Astrocyte (in vitro differentiated cells and primary cell): ENCODE measurements around the gene MTA3. TPM values are rescaled to one million over a fixed set of nuclear protein-coding genes. Genes with fewer than 3 reads are reported as not detected.

Source experiments
- DNase-seq: peaks from one replicate; pipeline ENCODE4 v3.0.0-alpha.2; 2010; ENCODE audit warnings: low read depth
- FAIRE-seq: peaks from 2 replicates; lab custom pipeline; 2011; peaks lifted over from hg19 to GRCh38; lab: Jason Lieb, UNC
- H2AFZ ChIP-seq: 2 replicates; pipeline ENCODE4 v1.6.0; 2012; ENCODE audit warnings: low read depth, low read length, inconsistent platforms
- H3K27ac ChIP-seq: 2 replicates; pipeline ENCODE4 v1.5.1; 2011; ENCODE audit warnings: low read depth, low read length, inconsistent platforms
- H3K27me3 ChIP-seq: 2 replicates; pipeline ENCODE4 v1.6.0; 2011; ENCODE audit warnings: low read length, inconsistent platforms; ENCODE audit not compliant: insufficient read depth
- H3K36me3 ChIP-seq: 2 replicates; pipeline ENCODE4 v1.5.1; 2011; ENCODE audit warnings: low read length, inconsistent platforms; ENCODE audit not compliant: insufficient read depth
- H3K4me1 ChIP-seq: 2 replicates; pipeline ENCODE4 v1.5.1; 2011; ENCODE audit warnings: low read length, inconsistent platforms; ENCODE audit not compliant: insufficient read depth
- H3K4me2 ChIP-seq: 2 replicates; pipeline ENCODE4 v1.6.0; 2012; ENCODE audit warnings: low read length, inconsistent platforms
- H3K4me3 ChIP-seq: 2 replicates; pipeline ENCODE4 v1.5.1; 2011; ENCODE audit warnings: low read depth, mild to moderate bottlenecking, low read length, inconsistent platforms; ENCODE audit not compliant: insufficient read depth
- H3K79me2 ChIP-seq: 2 replicates; pipeline ENCODE4 v1.6.0; 2012; ENCODE audit warnings: mild to moderate bottlenecking, low read length, inconsistent platforms; ENCODE audit not compliant: insufficient read depth
- H3K9ac ChIP-seq: 2 replicates; pipeline ENCODE4 v1.6.0; 2012; ENCODE audit warnings: mild to moderate bottlenecking, low read length, inconsistent platforms
- H3K9me3 ChIP-seq: 2 replicates; pipeline ENCODE4 v1.5.1; 2012; ENCODE audit warnings: low read depth, mild to moderate bottlenecking, low read length, inconsistent platforms; ENCODE audit not compliant: insufficient read depth
- H4K20me1 ChIP-seq: 2 replicates; pipeline ENCODE4 v1.6.0; 2012; ENCODE audit warnings: low read length, inconsistent platforms; ENCODE audit not compliant: insufficient read depth
- H3K27ac Mint-ChIP-seq: one replicate; pipeline ENCODE4 v1.8.0; 2021; ENCODE audit warnings: mild to moderate bottlenecking, mixed read lengths; ENCODE audit not compliant: unreplicated experiment
- H3K27me3 Mint-ChIP-seq: one replicate; pipeline ENCODE4 v1.8.0; 2021; ENCODE audit warnings: low read depth, mixed read lengths; ENCODE audit not compliant: unreplicated experiment
- H3K36me3 Mint-ChIP-seq: one replicate; pipeline ENCODE4 v1.8.0; 2021; ENCODE audit warnings: low read depth, mixed read lengths; ENCODE audit not compliant: unreplicated experiment
- H3K4me1 Mint-ChIP-seq: one replicate; pipeline ENCODE4 v1.8.0; 2021; ENCODE audit warnings: low read depth, mixed read lengths; ENCODE audit not compliant: unreplicated experiment
- H3K4me3 Mint-ChIP-seq: one replicate; pipeline ENCODE4 v1.8.0; 2021; ENCODE audit warnings: mild to moderate bottlenecking, moderate library complexity, mixed read lengths; ENCODE audit not compliant: unreplicated experiment
- H3K9me3 Mint-ChIP-seq: one replicate; pipeline ENCODE4 v1.8.0; 2021; ENCODE audit warnings: mild to moderate bottlenecking, mixed read lengths; ENCODE audit not compliant: unreplicated experiment
- EZH2 ChIP-seq: IDR thresholded peaks from 2 replicates; pipeline ENCODE4 v1.6.1; 2012; ENCODE audit warnings: mild to moderate bottlenecking, low read length, inconsistent platforms; ENCODE audit not compliant: insufficient read depth
- total RNA-seq: library from RNA; stranded (reverse); gene quantifications from 2 replicates; pipeline ENCODE4 v1.2.1, GENCODE V29; 2021
- TF ChIP-seq, protein P1 (sequence below): IDR thresholded peaks from 2 replicates; pipeline ENCODE4 v1.5.1; 2011; ENCODE audit warnings: low read depth, mild to moderate bottlenecking, inconsistent platforms, low read length, moderate library complexity; ENCODE audit not compliant: insufficient read depth

Gene MTA3
- total RNA-seq, 1 donor from 2014 or later = 69.4 TPM

DNA sequence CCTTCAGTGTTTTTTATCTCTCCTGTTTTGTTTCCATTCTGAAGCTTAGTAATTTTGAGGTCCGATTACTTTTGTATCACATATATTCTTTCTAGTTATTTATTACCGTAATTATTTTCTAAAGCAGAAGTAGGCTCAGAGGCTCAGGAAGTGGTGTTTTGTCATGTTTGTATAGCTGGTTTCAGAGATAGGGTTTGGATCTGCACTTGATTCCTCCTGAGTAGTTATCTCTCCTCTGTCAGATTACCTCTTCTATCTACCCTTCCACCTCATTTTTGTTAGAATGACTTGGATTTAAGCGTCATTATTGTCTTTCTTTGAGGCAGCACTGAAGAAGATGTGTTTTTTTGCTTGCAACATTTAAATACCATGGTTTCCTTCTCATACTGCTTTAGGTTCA is 95.4 kb downstream of the MTA3 start:
- H3K9me3 ChIP-seq = no peaks in the 10 kb centered on the region
- no peaks in the 10 kb centered on the region for H3K9me3 Mint-ChIP-seq
- H3K4me2 ChIP-seq = no peak overlapping the region
- no peaks in the 10 kb centered on the region for H3K79me2 ChIP-seq
- no peak for DNase-seq
- TF ChIP-seq, protein P1, sequence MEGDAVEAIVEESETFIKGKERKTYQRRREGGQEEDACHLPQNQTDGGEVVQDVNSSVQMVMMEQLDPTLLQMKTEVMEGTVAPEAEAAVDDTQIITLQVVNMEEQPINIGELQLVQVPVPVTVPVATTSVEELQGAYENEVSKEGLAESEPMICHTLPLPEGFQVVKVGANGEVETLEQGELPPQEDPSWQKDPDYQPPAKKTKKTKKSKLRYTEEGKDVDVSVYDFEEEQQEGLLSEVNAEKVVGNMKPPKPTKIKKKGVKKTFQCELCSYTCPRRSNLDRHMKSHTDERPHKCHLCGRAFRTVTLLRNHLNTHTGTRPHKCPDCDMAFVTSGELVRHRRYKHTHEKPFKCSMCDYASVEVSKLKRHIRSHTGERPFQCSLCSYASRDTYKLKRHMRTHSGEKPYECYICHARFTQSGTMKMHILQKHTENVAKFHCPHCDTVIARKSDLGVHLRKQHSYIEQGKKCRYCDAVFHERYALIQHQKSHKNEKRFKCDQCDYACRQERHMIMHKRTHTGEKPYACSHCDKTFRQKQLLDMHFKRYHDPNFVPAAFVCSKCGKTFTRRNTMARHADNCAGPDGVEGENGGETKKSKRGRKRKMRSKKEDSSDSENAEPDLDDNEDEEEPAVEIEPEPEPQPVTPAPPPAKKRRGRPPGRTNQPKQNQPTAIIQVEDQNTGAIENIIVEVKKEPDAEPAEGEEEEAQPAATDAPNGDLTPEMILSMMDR = no peak
- no peak overlapping the region for H3K27ac ChIP-seq
- no peaks in the 10 kb centered on the region for H3K36me3 ChIP-seq
- H3K4me3 ChIP-seq = no peak overlapping the region
- H3K4me1 ChIP-seq = no peaks in the 10 kb centered on the region
- no peak overlapping the region for H3K4me3 Mint-ChIP-seq
- peaks cover 24% of the 10 kb centered on the region for H4K20me1 ChIP-seq
- no peaks in the 10 kb centered on the region for H3K27me3 Mint-ChIP-seq
- H3K4me1 Mint-ChIP-seq = peaks cover 12% of the 10 kb centered on the region
- no peak for FAIRE-seq
- H3K27me3 ChIP-seq = no peaks in the 10 kb centered on the region
- H3K27ac Mint-ChIP-seq = no peak overlapping the region
- no peak overlapping the region for H3K9ac ChIP-seq
- peaks cover 8% of the 10 kb centered on the region for H3K36me3 Mint-ChIP-seq
- no peak overlapping the region for H2AFZ ChIP-seq

GRCh38 chr2:42673989-42674579 is 105.7 kb downstream of the MTA3 start:
- FAIRE-seq = no peak
- Mint-ChIP-seq H3K36me3 (peaks cover 4% of the 10 kb centered on the region), H3K9me3 (no peaks in the 10 kb centered on the region), H3K27ac (no peak overlapping the region), H3K27me3 (no peaks in the 10 kb centered on the region), H3K4me1 (no peaks in the 10 kb centered on the region), H3K4me3 (no peak overlapping the region)
- Histone ChIP-seq H3K79me2 (peaks cover 8% of the 10 kb centered on the region), H3K27ac (no peak overlapping the region), H3K9ac (no peak overlapping the region), H4K20me1 (peaks cover 31% of the 10 kb centered on the region), H3K4me3 (no peak overlapping the region), H3K9me3 (no peaks in the 10 kb centered on the region), H3K36me3 (peaks cover 4% of the 10 kb centered on the region), H3K4me2 (no peak overlapping the region), H3K4me1 (no peaks in the 10 kb centered on the region), H2AFZ (no peak overlapping the region), H3K27me3 (no peaks in the 10 kb centered on the region)
- no peak for TF ChIP-seq EZH2
- TF ChIP-seq, protein P1 = no peak
- DNase-seq = no peak

- Mint-ChIP-seq H3K9me3 (no peaks in the 10 kb centered on the region), H3K4me1 (no peaks in the 10 kb centered on the region), H3K36me3 (peaks cover 4% of the 10 kb centered on the region), H3K27ac (no peak overlapping the region), H3K27me3 (no peaks in the 10 kb centered on the region), H3K4me3 (no peak overlapping the region)
- Histone ChIP-seq H3K36me3 (peaks cover 4% of the 10 kb centered on the region), H4K20me1 (peaks cover 30% of the 10 kb centered on the region), H3K79me2 (peaks cover 8% of the 10 kb centered on the region), H3K27ac (no peak overlapping the region), H3K4me1 (no peaks in the 10 kb centered on the region), H3K27me3 (no peaks in the 10 kb centered on the region), H3K4me3 (no peak overlapping the region), H2AFZ (no peak overlapping the region), H3K9ac (no peak overlapping the region), H3K9me3 (no peaks in the 10 kb centered on the region), H3K4me2 (no peak overlapping the region)
- FAIRE-seq (no peak), DNase-seq (no peak)
- TF ChIP-seq EZH2 = no peak
- TF ChIP-seq, protein P1 = no peak
These were observed 107.4 kb downstream of the MTA3 start for GRCh38 chr2:42675815-42676214.
